ENCODE results near the gene LRRC23. TPM values are rescaled to one million over a fixed set of nuclear protein-coding genes. Genes with fewer than 3 reads are reported as not detected.
"Not testable (repeated sequence)": the region's sequence is repeated elsewhere in the genome, so short reads cannot be mapped to it uniquely, and the experiment has no call there.

The LRRC23 gene
- total RNA-seq, 4 donors from 2014 or later = 2.3 to 5.9 (median 4.8) TPM

DNA sequence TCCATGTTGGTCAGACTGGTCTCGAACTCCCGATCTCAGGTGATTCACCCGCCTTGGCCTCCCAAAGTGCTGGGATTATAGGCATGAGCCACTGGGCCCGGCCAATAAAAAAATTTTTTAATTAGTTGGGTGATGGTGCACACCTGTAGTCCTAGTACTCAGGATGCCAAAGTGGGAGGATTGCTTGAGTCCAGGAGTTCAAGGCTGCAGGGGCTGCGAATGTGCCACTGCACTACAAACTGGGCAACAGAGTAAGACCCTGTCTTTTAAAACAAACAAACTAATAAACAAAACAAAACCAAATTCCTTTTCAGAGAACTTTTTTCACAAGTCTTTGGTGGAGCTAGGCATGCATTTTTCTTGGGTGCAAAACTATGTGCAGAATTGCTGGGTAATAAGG is 21.4 kb upstream of the LRRC23 start:
- no peak overlapping the region for H3K27ac ChIP-seq
- 98 to 100% methylated on average over 2 to 5 of the region's 5 CpGs for WGBS, 2 donors
- H3K4me1 ChIP-seq = peaks cover 0 to 17% (median 0%) of the 10 kb centered on the region in 3 donors
- no peak overlapping the region for H3K4me3 ChIP-seq
- H3K27me3 ChIP-seq = no peaks in the 10 kb centered on the region
- H3K36me3 ChIP-seq = peaks cover 0 to 32% (median 5%) of the 10 kb centered on the region in 3 donors
- no peak for DNase-seq
- TF ChIP-seq, protein P1, sequence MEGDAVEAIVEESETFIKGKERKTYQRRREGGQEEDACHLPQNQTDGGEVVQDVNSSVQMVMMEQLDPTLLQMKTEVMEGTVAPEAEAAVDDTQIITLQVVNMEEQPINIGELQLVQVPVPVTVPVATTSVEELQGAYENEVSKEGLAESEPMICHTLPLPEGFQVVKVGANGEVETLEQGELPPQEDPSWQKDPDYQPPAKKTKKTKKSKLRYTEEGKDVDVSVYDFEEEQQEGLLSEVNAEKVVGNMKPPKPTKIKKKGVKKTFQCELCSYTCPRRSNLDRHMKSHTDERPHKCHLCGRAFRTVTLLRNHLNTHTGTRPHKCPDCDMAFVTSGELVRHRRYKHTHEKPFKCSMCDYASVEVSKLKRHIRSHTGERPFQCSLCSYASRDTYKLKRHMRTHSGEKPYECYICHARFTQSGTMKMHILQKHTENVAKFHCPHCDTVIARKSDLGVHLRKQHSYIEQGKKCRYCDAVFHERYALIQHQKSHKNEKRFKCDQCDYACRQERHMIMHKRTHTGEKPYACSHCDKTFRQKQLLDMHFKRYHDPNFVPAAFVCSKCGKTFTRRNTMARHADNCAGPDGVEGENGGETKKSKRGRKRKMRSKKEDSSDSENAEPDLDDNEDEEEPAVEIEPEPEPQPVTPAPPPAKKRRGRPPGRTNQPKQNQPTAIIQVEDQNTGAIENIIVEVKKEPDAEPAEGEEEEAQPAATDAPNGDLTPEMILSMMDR (IDR thresholded peaks at IDR 0.05) = no peak
- no peak for TF ChIP-seq POLR2A (IDR thresholded peaks at IDR 0.05)
- no peaks in the 10 kb centered on the region for H3K9me3 ChIP-seq
- intact Hi-C loops (cut with DNase I) = no loop called here

DNA sequence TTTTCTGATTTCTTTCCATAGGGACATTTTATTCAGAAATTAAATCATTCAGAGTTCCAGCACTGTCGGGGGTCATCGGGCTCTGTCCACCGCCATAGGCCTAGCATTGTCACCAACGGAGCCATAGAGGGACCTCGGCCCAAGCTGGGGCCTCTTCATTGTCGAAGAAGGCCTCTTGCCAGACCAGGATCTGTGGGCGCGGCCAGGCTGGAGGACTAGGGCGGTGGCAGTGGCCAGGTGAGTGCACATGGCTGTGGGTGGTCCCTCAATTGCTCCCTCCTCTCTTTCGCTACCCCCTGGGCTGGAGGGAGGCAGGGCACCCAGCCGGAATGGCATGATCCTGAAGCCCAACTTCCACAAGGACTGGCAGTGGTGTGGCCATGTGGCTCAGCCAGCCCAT is 20.9 kb upstream of the LRRC23 start:
- Histone ChIP-seq H3K27me3 (no peaks in the 10 kb centered on the region), H3K4me1 (peaks cover 0 to 21% (median 3%) of the 10 kb centered on the region in 3 donors), H3K27ac (no peak overlapping the region), H3K36me3 (peaks cover 0 to 32% (median 5%) of the 10 kb centered on the region in 3 donors), H3K4me3 (no peak overlapping the region), H3K9me3 (no peaks in the 10 kb centered on the region)
- TF ChIP-seq, protein P1 (IDR thresholded peaks at IDR 0.05) = no peak
- TF ChIP-seq POLR2A (IDR thresholded peaks at IDR 0.05) = no peak
- no peak for DNase-seq
- WGBS, 2 donors = 95 to 96% methylated on average over 6 to 7 of the region's 11 CpGs
- intact Hi-C loops (cut with DNase I) = no loop called here

DNA sequence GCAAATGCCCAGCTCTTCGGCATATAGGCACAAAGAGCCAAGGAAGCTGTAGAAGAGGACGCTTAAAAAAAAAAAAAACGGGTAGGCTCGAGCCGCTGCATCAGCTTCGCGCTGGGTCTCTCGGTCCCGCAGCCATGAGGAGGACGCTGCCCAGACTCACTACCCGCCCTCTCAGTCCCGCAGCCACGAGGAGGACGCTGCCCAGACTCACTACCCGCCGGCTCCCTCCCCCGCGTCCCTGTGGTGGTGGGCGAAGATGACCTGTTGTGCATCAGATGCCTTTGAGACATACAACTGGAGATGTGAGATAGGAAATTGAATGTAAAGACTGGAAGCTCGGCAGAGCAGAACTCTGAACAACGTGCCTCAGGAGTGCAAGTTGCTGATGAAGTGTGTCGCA is 20.1 kb upstream of the LRRC23 start:
- WGBS, 2 donors = 89 to 91% methylated on average over 15 to 21 of the region's 22 CpGs
- DNase-seq = no peak

DNA sequence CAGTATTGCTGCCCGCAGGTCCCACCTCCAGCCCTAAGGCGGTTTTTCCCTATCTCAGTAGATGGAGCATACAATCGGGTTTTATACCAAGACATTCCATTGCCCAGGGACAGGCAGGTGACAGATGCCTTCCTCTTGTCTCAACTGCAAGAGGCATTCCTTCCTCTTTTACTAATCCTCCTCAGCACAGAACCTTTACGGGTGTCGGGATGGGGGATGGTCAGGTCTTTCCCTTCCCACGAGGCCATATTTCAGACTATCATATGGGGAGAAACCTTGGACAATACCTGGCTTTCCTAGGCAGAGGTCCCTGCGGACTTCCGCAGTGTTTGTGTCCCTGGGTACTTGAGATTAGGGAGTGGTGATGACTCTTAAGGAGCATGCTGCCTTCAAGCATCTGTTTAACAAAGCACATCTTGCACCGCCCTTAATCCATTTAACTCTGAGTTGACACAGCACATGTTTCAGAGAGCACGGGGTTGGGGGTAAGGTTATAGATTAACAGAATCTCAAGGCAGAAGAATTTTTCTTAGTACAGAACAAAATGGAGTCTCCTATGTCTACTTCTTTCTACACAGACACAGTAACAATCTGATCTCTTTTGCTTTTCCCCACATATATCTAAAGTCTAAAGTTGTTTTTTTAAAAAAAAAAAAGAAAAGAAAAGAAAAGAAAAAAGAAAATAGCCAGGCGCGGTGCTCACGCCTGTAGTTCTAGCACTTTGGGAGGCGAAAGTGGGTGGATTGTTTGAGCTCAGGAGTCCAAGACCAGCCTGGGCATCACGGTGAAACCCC is 18.2 kb upstream of the LRRC23 start:
- WGBS, 2 donors = 73 to 96% methylated on average over 8 to 13 of the region's 15 CpGs
- H3K4me3 ChIP-seq; DNase-seq; intact Hi-C loops (cut with DNase I); H3K9me3 ChIP-seq; H3K27ac ChIP-seq; H3K27me3 ChIP-seq: not testable (repeated sequence)
- peaks cover 0 to 32% (median 5%) of the 10 kb centered on the region in 3 donors for H3K36me3 ChIP-seq
- peaks cover 3 to 35% (median 3%) of the 10 kb centered on the region in 3 donors for H3K4me1 ChIP-seq

More for the DNA sequence above, 20.1 kb upstream of the LRRC23 start:
- no peaks in the 10 kb centered on the region for H3K9me3 ChIP-seq
- H3K4me3 ChIP-seq = no peak overlapping the region
- intact Hi-C loops (cut with DNase I) = no loop called here
- peaks cover 0 to 32% (median 5%) of the 10 kb centered on the region in 3 donors for H3K36me3 ChIP-seq
- TF ChIP-seq POLR2A (IDR thresholded peaks at IDR 0.05) = no peak
- TF ChIP-seq, protein P1 (IDR thresholded peaks at IDR 0.05) = no peak
- no peaks in the 10 kb centered on the region for H3K27me3 ChIP-seq
- H3K27ac ChIP-seq = no peak overlapping the region
- peaks cover 0 to 25% (median 3%) of the 10 kb centered on the region in 3 donors for H3K4me1 ChIP-seq

DNA sequence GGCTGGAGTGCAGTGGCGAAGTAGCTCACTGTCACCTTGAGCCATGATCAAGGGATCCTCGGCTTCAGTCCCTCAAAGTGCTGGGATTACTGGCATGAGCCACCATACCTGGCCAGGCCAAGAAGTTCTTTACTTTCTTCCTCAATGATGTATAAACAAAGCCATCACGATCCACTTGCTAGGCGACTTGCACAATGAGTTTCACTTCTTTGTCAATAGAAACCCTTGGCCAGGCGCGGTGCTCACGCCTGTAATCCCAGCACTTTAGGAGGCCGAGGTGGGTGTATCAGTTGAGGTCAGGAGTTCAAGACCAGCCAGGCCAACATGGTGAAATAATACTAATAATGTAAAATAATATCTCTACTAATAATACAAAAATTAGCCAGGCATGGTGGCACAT is 17.2 kb upstream of the LRRC23 start:
- Histone ChIP-seq H3K36me3 (peaks cover 0 to 32% (median 5%) of the 10 kb centered on the region in 3 donors), H3K27me3 (no peaks in the 10 kb centered on the region), H3K4me1 (peaks cover 3 to 40% (median 6%) of the 10 kb centered on the region in 3 donors), H3K9me3 (no peaks in the 10 kb centered on the region), H3K4me3 (no peak overlapping the region), H3K27ac (peak overlapping the region in 1 of 4 donors; percentile 44)
- DNase-seq = no peak
- no peak for TF ChIP-seq POLR2A (IDR thresholded peaks at IDR 0.05)
- TF ChIP-seq, protein P1 (IDR thresholded peaks at IDR 0.05) = no peak
- WGBS, 2 donors = 62 to 79% methylated on average over 7 to 8 of the region's 8 CpGs
- intact Hi-C loops (cut with DNase I) = no loop called here
